Smooth muscle cell (in vitro differentiated cells): ENCODE measurements around the gene RNLS. TPM values are rescaled to one million over a fixed set of nuclear protein-coding genes. Genes with fewer than 3 reads are reported as not detected.

Experiments
- DNase-seq: peaks from one replicate; lab custom pipeline; 2025; ENCODE audit not compliant: unreplicated experiment; lab: John Stamatoyannopoulos, UW
- H2AFZ ChIP-seq: fragments of 200-600 bp; sonication (generic); 2 replicates; pipeline ENCODE4 v1.6.0; 2016; ENCODE audit warnings: antibody characterized with exemption, low read depth, mild to moderate bottlenecking
- H3F3A ChIP-seq: fragments of 200-600 bp; sonication (generic); 2 replicates; pipeline ENCODE4 v1.6.0; 2017; ENCODE audit warnings: antibody characterized with exemption, low read depth
- H3K27ac ChIP-seq: fragments of 200-600 bp; sonication (generic); 2 replicates; pipeline ENCODE4 v1.5.1; 2016; ENCODE audit warnings: low read depth, mild to moderate bottlenecking
- H3K27me3 ChIP-seq: fragments of 200-600 bp; sonication (generic); 2 replicates; pipeline ENCODE4 v1.6.1; 2016; ENCODE audit warnings: low read depth, mild to moderate bottlenecking
- H3K36me3 ChIP-seq: fragments of 200-600 bp; sonication (generic); 2 replicates; pipeline ENCODE4 v1.5.1; 2016; ENCODE audit warnings: low read depth
- H3K4me1 ChIP-seq: fragments of 200-600 bp; sonication (generic); 2 replicates; pipeline ENCODE4 v1.5.1; 2016; ENCODE audit warnings: low read depth
- H3K4me2 ChIP-seq: fragments of 200-600 bp; sonication (generic); 2 replicates; pipeline ENCODE4 v1.6.0; 2016; ENCODE audit warnings: mild to moderate bottlenecking
- H3K4me3 ChIP-seq: fragments of 200-600 bp; sonication (generic); 2 replicates; pipeline ENCODE4 v1.5.1; 2016; ENCODE audit warnings: mild to moderate bottlenecking
- H3K79me2 ChIP-seq: fragments of 200-600 bp; sonication (generic); 2 replicates; pipeline ENCODE4 v1.6.0; 2016; ENCODE audit warnings: low read depth, mild to moderate bottlenecking
- H3K9ac ChIP-seq: fragments of 200-600 bp; sonication (generic); 2 replicates; pipeline ENCODE4 v1.6.0; 2016; ENCODE audit warnings: low read depth
- H3K9me3 ChIP-seq: fragments of 200-600 bp; sonication (generic); replicated peaks from 2 replicates; pipeline ENCODE4 v1.5.1; 2016; ENCODE audit warnings: low read depth
- H4K20me1 ChIP-seq: fragments of 200-600 bp; sonication (generic); 2 replicates; pipeline ENCODE4 v1.6.0; 2016; ENCODE audit warnings: low read depth
- CTCF ChIP-seq: fragments of 200-600 bp; sonication (generic); IDR thresholded peaks from 2 replicates; pipeline ENCODE4 v1.5.1; 2017; ENCODE audit warnings: borderline replicate concordance, mild to moderate bottlenecking, antibody characterized with exemption; ENCODE audit not compliant: insufficient read depth, poor library complexity, severe bottlenecking
- WGBS: methylation state at CpG from one replicate; pipeline ENCODE4 v1.1.7; 2016; ENCODE audit warnings: low lambda C conversion rate; 5-methylcytosine and 5-hydroxymethylcytosine counted together
- polyA plus RNA-seq: library from polyadenylated mRNA; unstranded; fragments of >200 nt; fragmentation: Nextera tagmentation; extraction: Ambion mirVana; gene quantifications from 2 replicates; pipeline ENCODE4 v1.2.1, GENCODE V29; 2016
- total RNA-seq: library from RNA; depleted of rRNA; stranded (reverse); fragments of >200 nt; gene quantifications from 2 replicates; pipeline ENCODE4 v1.2.3, GENCODE V29; 2014

The RNLS gene
- total and polyA plus RNA-seq, 2 experiments from 2014 or later, result 4.8 to 11.2 TPM

- H3K9ac ChIP-seq, result no peak overlapping the region
- no peaks in the 10 kb centered on the region for H3K36me3 ChIP-seq
- TF ChIP-seq CTCF, result no peak
- H3K4me3 ChIP-seq, result no peak overlapping the region
- WGBS, result 28% methylated on average over 4 of the region's 4 CpGs
- peak overlapping the region; percentile 66 for H3K27ac ChIP-seq
- no peak overlapping the region for H2AFZ ChIP-seq
- H3K4me1 ChIP-seq, result peaks cover 24% of the 10 kb centered on the region
- H3K4me2 ChIP-seq, result peak overlapping the region; percentile 18
- H4K20me1 ChIP-seq, result no peaks in the 10 kb centered on the region
- H3K27me3 ChIP-seq, result no peaks in the 10 kb centered on the region
- no peaks in the 10 kb centered on the region for H3K79me2 ChIP-seq
- H3F3A ChIP-seq, result peaks cover 9% of the 10 kb centered on the region
- no peaks in the 10 kb centered on the region for H3K9me3 ChIP-seq
- no peak for DNase-seq
These were observed 337.1 kb downstream of the RNLS start for GRCh38 chr10:88245974-88246511.

GRCh38 chr10:88244781-88245625 lies 338.1 kb downstream of the RNLS start:
- no peaks in the 10 kb centered on the region for H3K36me3 ChIP-seq
- peak overlapping the region; percentile 18 for H3K4me2 ChIP-seq
- no peaks in the 10 kb centered on the region for H3K27me3 ChIP-seq
- H3K4me3 ChIP-seq, result no peak overlapping the region
- no peak for TF ChIP-seq CTCF
- H3K9ac ChIP-seq, result no peak overlapping the region
- H3K4me1 ChIP-seq, result peaks cover 24% of the 10 kb centered on the region
- no peaks in the 10 kb centered on the region for H3K9me3 ChIP-seq
- H3K27ac ChIP-seq, result peak overlapping the region; percentile 48
- H3K79me2 ChIP-seq, result no peaks in the 10 kb centered on the region
- peaks cover 9% of the 10 kb centered on the region for H3F3A ChIP-seq
- H2AFZ ChIP-seq, result peak overlapping the region; percentile 76
- no peak for DNase-seq
- 91% methylated on average over 9 of the region's 9 CpGs for WGBS
- no peaks in the 10 kb centered on the region for H4K20me1 ChIP-seq

- WGBS, result 43% methylated on average over 12 of the region's 12 CpGs
- Histone ChIP-seq H3K79me2 (no peaks in the 10 kb centered on the region), H3K4me2 (peak overlapping the region; percentile 57), H4K20me1 (no peaks in the 10 kb centered on the region), H3K9ac (peak overlapping the region; percentile 10), H3K36me3 (no peaks in the 10 kb centered on the region), H3K27me3 (no peaks in the 10 kb centered on the region), H2AFZ (peak overlapping the region; percentile 76), H3K9me3 (no peaks in the 10 kb centered on the region), H3K4me3 (no peak overlapping the region), H3K27ac (peak overlapping the region; percentile 48), H3F3A (peaks cover 9% of the 10 kb centered on the region), H3K4me1 (peaks cover 24% of the 10 kb centered on the region)
- TF ChIP-seq CTCF, result no peak
- DNase-seq, result peak; percentile 13
These were observed 339.0 kb downstream of the RNLS start for GRCh38 chr10:88243836-88244730.
